Measurements from ENCODE around the gene SCAF8.

DNA sequence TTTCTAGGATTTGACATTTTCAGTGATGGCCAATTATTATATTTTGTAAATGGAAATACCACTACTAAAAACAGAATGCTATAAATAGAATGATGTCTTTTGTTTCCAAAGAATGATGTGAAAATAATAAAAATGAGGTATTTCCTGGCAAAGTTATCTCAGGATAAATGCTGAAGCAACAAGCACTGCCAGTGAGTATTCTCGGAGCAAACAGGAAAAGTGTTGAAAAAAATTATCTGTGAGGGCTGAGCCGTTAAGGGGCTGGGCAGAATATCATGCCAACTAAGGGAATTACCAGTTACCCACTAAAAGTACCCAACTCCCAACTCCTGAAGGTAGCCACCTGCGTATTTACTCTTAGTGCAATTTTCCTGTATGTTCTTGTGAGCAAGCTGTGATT, 23.6 kb upstream of the SCAF8 start:
- TF ChIP-seq, protein P1, sequence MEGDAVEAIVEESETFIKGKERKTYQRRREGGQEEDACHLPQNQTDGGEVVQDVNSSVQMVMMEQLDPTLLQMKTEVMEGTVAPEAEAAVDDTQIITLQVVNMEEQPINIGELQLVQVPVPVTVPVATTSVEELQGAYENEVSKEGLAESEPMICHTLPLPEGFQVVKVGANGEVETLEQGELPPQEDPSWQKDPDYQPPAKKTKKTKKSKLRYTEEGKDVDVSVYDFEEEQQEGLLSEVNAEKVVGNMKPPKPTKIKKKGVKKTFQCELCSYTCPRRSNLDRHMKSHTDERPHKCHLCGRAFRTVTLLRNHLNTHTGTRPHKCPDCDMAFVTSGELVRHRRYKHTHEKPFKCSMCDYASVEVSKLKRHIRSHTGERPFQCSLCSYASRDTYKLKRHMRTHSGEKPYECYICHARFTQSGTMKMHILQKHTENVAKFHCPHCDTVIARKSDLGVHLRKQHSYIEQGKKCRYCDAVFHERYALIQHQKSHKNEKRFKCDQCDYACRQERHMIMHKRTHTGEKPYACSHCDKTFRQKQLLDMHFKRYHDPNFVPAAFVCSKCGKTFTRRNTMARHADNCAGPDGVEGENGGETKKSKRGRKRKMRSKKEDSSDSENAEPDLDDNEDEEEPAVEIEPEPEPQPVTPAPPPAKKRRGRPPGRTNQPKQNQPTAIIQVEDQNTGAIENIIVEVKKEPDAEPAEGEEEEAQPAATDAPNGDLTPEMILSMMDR (IDR thresholded peaks at IDR 0.05), result no peak
- no peak for TF ChIP-seq YY1 (IDR thresholded peaks at IDR 0.05; ENCODE audit: low read depth)
- TF ChIP-seq EP300 (IDR thresholded peaks at IDR 0.05; ENCODE audit: borderline replicate concordance in 1 of 2, low read depth in 1 of 2, low read length in 1 of 2), result no peak
- TF ChIP-seq, protein P2, sequence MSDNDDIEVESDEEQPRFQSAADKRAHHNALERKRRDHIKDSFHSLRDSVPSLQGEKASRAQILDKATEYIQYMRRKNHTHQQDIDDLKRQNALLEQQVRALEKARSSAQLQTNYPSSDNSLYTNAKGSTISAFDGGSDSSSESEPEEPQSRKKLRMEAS (IDR thresholded peaks at IDR 0.05; ENCODE audit: low read depth), result no peak
- no peak for TF ChIP-seq CHD2 (IDR thresholded peaks at IDR 0.05; ENCODE audit: low read length, partially characterized antibody)
- TF ChIP-seq SIN3A (IDR thresholded peaks at IDR 0.05; ENCODE audit: borderline replicate concordance, low read depth, low read length), result no peak
- no peak for TF ChIP-seq RCOR1 (IDR thresholded peaks at IDR 0.05; ENCODE audit: low read length)
- TF ChIP-seq RXRA (IDR thresholded peaks at IDR 0.05; ENCODE audit: borderline replicate concordance, low read depth), result no peak
- TF ChIP-seq, protein P3, sequence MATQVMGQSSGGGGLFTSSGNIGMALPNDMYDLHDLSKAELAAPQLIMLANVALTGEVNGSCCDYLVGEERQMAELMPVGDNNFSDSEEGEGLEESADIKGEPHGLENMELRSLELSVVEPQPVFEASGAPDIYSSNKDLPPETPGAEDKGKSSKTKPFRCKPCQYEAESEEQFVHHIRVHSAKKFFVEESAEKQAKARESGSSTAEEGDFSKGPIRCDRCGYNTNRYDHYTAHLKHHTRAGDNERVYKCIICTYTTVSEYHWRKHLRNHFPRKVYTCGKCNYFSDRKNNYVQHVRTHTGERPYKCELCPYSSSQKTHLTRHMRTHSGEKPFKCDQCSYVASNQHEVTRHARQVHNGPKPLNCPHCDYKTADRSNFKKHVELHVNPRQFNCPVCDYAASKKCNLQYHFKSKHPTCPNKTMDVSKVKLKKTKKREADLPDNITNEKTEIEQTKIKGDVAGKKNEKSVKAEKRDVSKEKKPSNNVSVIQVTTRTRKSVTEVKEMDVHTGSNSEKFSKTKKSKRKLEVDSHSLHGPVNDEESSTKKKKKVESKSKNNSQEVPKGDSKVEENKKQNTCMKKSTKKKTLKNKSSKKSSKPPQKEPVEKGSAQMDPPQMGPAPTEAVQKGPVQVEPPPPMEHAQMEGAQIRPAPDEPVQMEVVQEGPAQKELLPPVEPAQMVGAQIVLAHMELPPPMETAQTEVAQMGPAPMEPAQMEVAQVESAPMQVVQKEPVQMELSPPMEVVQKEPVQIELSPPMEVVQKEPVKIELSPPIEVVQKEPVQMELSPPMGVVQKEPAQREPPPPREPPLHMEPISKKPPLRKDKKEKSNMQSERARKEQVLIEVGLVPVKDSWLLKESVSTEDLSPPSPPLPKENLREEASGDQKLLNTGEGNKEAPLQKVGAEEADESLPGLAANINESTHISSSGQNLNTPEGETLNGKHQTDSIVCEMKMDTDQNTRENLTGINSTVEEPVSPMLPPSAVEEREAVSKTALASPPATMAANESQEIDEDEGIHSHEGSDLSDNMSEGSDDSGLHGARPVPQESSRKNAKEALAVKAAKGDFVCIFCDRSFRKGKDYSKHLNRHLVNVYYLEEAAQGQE (IDR thresholded peaks at IDR 0.05; ENCODE audit: low read depth, low read length), result no peak
- no peak for TF ChIP-seq TAF1 (IDR thresholded peaks at IDR 0.05; ENCODE audit: borderline replicate concordance, low read depth, low read length)
- TF ChIP-seq SMC3 (IDR thresholded peaks at IDR 0.05; ENCODE audit: low read depth, low read length), result no peak
- TF ChIP-seq RFX5 (IDR thresholded peaks at IDR 0.05; ENCODE audit: low read length), result no peak
- no peak for TF ChIP-seq NFIC (IDR thresholded peaks at IDR 0.05; ENCODE audit: borderline replicate concordance)

Data from SK-N-SH (cell line).